ENCODE measurements around the gene SAMD4A.

SAMD4A gene

GRCh38 chr14:54766276-54767138 is 199.6 kb downstream of the SAMD4A start:
- TF ChIP-seq, protein P1, sequence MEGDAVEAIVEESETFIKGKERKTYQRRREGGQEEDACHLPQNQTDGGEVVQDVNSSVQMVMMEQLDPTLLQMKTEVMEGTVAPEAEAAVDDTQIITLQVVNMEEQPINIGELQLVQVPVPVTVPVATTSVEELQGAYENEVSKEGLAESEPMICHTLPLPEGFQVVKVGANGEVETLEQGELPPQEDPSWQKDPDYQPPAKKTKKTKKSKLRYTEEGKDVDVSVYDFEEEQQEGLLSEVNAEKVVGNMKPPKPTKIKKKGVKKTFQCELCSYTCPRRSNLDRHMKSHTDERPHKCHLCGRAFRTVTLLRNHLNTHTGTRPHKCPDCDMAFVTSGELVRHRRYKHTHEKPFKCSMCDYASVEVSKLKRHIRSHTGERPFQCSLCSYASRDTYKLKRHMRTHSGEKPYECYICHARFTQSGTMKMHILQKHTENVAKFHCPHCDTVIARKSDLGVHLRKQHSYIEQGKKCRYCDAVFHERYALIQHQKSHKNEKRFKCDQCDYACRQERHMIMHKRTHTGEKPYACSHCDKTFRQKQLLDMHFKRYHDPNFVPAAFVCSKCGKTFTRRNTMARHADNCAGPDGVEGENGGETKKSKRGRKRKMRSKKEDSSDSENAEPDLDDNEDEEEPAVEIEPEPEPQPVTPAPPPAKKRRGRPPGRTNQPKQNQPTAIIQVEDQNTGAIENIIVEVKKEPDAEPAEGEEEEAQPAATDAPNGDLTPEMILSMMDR (IDR thresholded peaks at IDR 0.05): no peak

- TF ChIP-seq, protein P1 (IDR thresholded peaks at IDR 0.05): no peak
These were observed 200.2 kb downstream of the SAMD4A start for GRCh38 chr14:54767139-54767431.

DNA sequence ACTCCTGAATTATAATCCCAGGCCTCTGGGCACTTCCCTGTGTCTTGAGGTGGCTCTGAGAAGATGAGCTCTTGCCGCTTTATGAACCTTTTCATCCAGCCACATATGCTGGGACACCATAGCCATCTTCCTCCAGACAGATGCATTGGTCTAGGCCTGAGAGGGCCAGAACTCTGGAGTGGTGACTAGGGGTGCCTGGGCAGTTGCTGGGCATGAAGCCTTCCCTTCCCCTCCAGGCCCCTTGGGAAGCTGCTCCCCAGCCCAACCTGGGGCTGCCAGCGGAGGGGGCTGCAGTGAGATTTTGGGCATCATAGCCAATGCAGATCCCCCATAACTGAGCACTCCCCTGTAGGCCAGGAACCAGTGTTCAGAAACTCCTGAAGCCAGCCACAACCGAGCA is 200.5 kb downstream of the SAMD4A start:
- TF ChIP-seq, protein P1 (IDR thresholded peaks at IDR 0.05): no peak

DNA sequence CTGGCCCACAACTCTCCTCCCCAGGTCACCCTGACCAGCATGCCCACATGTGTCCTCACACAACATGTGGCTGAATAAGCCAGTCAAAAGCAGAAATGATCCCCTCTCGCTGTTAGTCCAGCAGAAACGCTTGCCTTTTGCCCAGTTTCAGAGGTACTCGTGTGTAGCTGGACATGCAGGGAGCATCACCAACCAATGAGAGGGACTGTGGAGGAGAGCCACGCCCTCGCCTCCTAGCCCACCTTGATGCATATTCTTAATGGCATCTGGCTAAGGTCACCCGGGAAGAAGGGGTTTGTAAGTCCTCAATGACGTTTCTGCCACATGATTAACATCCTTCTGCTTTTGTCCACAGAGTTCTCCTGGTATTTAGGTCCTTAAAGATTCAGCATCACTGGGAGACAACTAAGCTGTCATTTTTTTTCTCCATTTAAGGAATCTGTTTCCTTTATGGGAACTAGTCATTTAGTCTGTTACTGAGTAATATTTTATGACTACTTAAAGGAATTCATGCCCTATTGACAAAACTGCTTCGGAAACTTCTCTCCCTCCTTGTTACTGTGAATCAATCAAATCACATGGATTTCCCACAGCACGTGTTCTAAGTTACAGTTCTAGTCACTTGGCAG is 201.7 kb downstream of the SAMD4A start:
- TF ChIP-seq, protein P1 (IDR thresholded peaks at IDR 0.05): no peak

DNA sequence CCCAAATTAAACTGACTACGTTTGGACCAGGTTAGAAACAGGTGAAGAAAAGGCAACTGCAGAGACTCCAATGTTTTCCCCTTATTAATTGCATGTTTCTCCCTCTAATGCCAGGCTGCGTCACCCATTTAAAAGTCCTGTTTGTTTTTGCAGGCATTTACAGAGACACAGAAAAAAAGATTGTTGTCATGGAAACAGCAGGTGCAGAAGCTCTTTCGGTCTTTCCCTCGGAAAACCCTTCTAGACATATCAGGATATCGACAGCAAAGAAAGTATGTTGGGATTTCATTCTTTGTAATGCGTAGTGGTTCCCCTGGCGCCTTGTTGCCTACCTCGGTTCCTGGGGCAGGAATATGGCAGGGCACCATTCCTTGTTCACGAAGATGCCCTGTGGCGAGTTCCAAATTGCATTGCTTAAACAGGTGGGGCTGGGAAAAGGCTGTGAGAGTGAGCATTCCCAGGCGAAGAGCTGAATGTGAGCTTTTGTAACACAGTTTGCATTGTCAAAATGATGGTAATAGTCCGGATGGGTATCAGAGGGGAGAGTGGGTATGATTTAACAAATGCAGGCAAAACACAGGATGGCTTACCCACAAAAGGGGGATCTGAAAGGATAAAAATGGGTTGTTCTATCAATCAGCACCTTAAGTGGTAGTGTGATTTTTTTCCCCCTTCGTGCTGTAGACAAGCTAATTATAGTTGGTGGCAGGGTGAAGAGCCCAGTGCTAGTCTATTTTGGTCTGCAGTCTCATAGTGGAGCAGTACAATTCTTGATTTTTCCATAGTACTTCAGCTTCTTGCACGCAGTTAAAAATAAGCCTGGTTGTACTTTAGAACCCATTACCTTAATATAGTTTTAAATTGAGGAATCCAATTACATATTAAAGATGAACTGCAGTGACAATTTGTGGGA is 203.3 kb downstream of the SAMD4A start:
- TF ChIP-seq, protein P1 (IDR thresholded peaks at IDR 0.05): no peak

GRCh38 chr14:54771411-54772027 is 204.6 kb downstream of the SAMD4A start:
- TF ChIP-seq, protein P1 (IDR thresholded peaks at IDR 0.05): no peak

DNA sequence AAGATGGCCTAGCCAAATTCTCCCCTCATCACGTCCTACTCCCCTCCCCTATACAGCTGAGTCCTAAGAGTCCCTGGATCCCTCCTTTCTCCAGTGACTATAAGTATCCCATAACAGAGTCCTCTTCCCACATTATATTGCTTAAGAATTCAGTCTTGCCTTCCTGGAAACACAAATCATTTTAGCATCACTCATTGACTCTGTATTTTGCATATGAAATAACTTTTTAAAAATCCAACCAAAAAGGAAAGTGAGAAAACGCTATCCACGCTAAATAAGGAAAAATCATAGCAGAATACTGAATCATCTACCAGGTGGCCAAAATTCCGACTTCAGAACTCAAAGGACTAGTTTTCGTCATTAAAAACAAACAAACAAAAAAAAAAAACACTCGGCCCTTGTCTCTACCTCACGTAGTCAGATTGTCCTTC is 205.5 kb downstream of the SAMD4A start:
- TF ChIP-seq, protein P1 (IDR thresholded peaks at IDR 0.05): no peak

Data from LNCAP (cell line).